WERI-Rb-1 (cell line): ENCODE results near the gene ZBTB48.
A peak's percentile ranks its signal among the peaks of the same experiment; 100 is the strongest.

Experiments
- DNase-seq: peaks from one replicate; pipeline ENCODE4 v3.0.0-alpha.2; 2020
- H3K27ac ChIP-seq: fragments of 250-450 bp; sonication (Bioruptor Pico); 2 replicates; pipeline ENCODE4 v1.5.1; 2020; ENCODE audit warnings: mild to moderate bottlenecking, moderate library complexity
- H3K27me3 ChIP-seq: fragments of 250-450 bp; sonication (Bioruptor Pico); 2 replicates; pipeline ENCODE4 v1.5.1; 2021; ENCODE audit warnings: mild to moderate bottlenecking, low read depth, moderate library complexity; ENCODE audit not compliant: insufficient read depth, severe bottlenecking
- H3K36me3 ChIP-seq: fragments of 250-450 bp; sonication (Bioruptor Pico); 2 replicates; pipeline ENCODE4 v1.5.1; 2020; ENCODE audit warnings: mild to moderate bottlenecking, moderate library complexity
- H3K4me3 ChIP-seq: 2 replicates; pipeline ENCODE4 v1.5.1; 2011; ENCODE audit warnings: low read depth, mild to moderate bottlenecking, control low read depth, low read length
- H3K9me3 ChIP-seq: fragments of 250-450 bp; sonication (Bioruptor Pico); 2 replicates; pipeline ENCODE4 v1.5.1; 2021; ENCODE audit warnings: mild to moderate bottlenecking, moderate library complexity; ENCODE audit not compliant: severe bottlenecking
- CTCF ChIP-seq: IDR thresholded peaks from 2 replicates; pipeline ENCODE4 v1.5.1; 2011; ENCODE audit warnings: low read depth, mild to moderate bottlenecking, control low read depth, inconsistent platforms, low read length

ZBTB48 gene

GRCh38 chr1:6612641-6613360, 33.0 kb downstream of the ZBTB48 start:
- Histone ChIP-seq H3K9me3 (no peaks in the 10 kb centered on the region), H3K4me3 (peak overlapping the region; percentile 76), H3K27me3 (no peaks in the 10 kb centered on the region), H3K27ac (peak overlapping the region; percentile 89), H3K36me3 (peaks cover 21% of the 10 kb centered on the region)
- TF ChIP-seq CTCF, result no peak
- DNase-seq, result no peak

GRCh38 chr1:6613361-6614018, 33.7 kb downstream of the ZBTB48 start, which contains the start of gene PHF13:
Gene PHF13, plus strand, starts transcription at chr1:6613731. Its CDS starts 336 bp downstream, at chr1:6614067.
- no peak for TF ChIP-seq CTCF
- H3K27ac ChIP-seq, result peak within 1 kb of the TSS; percentile 99
- peak; percentile 99 for DNase-seq
- peak within 1 kb of the TSS; percentile 76 for H3K4me3 ChIP-seq
- H3K9me3 ChIP-seq, result no peaks in the 10 kb centered on the region
- H3K36me3 ChIP-seq, result peaks cover 28% of the 10 kb centered on the region
- no peaks in the 10 kb centered on the region for H3K27me3 ChIP-seq

- Histone ChIP-seq H3K4me3 (peak overlapping the region; percentile 69), H3K36me3 (peaks cover 35% of the 10 kb centered on the region), H3K9me3 (no peaks in the 10 kb centered on the region), H3K27ac (peak overlapping the region; percentile 99), H3K27me3 (no peaks in the 10 kb centered on the region)
- no peak for TF ChIP-seq CTCF
- peak; percentile 67 for DNase-seq
Measured at GRCh38 chr1:6614019-6614928, 34.5 kb downstream of the ZBTB48 start.

GRCh38 chr1:6614929-6615785, 35.4 kb downstream of the ZBTB48 start:
- Histone ChIP-seq H3K4me3 (peak overlapping the region; percentile 69), H3K36me3 (peaks cover 44% of the 10 kb centered on the region), H3K27me3 (no peaks in the 10 kb centered on the region), H3K9me3 (no peaks in the 10 kb centered on the region), H3K27ac (peak overlapping the region; percentile 43)
- DNase-seq, result no peak
- no peak for TF ChIP-seq CTCF

- Histone ChIP-seq H3K27ac (no peak overlapping the region), H3K9me3 (no peaks in the 10 kb centered on the region), H3K27me3 (no peaks in the 10 kb centered on the region), H3K36me3 (peaks cover 78% of the 10 kb centered on the region), H3K4me3 (no peak overlapping the region)
- DNase-seq, result no peak
- TF ChIP-seq CTCF, result no peak
Measured at GRCh38 chr1:6619045-6619444, 39.3 kb downstream of the ZBTB48 start.
